ENCODE results near the gene TNFRSF1A. TPM values are rescaled to one million over a fixed set of nuclear protein-coding genes. Genes with fewer than 3 reads are reported as not detected.

Gene TNFRSF1A
- total RNA-seq, 1 donor from 2014 or later, result 79.1 TPM

DNA sequence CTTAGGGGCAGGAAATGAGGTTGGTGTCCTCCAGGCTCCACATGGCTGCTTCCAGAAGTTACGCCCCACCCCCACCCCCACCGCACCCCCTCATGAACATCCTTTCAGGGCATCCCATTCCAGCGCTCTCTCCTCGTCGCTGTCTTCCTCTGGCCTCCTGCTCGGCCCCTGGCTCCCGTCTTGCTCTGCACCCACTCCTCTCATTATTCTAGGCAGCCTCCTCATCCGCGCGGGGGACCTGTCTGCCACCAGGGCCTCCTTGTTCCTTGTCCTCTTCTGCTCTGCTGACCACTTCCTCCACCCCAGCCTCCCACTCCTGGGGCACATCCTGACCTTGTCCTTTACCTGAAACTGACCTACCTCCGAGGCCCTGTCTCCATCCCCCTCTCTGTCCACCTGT, 61.2 kb downstream of the TNFRSF1A start:
- H3K4me1 Mint-ChIP-seq (ENCODE audit: unreplicated experiment), result peaks cover 12% of the 10 kb centered on the region

DNA sequence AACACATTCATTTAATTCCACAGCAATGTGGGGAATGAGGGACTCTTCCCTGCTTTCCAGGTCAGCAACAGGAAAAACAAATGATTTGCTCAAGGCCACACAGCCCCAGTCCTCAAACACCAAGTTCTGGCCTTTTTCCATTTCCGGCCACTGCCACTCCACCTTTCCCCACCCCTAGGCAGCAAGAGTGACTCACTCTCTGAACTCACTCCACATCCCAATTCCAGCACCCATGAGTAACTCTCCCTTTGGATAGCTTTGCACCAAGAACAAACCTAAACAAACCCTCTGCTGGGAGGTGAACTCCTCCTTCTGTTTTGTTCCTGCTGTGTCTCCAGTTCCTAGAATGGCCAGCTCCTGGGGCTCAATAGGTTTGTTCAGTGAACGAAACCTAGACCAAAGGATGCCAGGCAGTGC, 61.8 kb downstream of the TNFRSF1A start:
- Mint-ChIP-seq H3K36me3 (no peaks in the 10 kb centered on the region), H3K9me3 (no peaks in the 10 kb centered on the region), H3K4me3 (peak overlapping the region; percentile 62), H3K27ac (peak overlapping the region; percentile 94), H3K27me3 (peaks cover 18% of the 10 kb centered on the region), H3K4me1 (ENCODE audit: unreplicated experiment) (peaks cover 12% of the 10 kb centered on the region)
- TF ChIP-seq, protein P1, sequence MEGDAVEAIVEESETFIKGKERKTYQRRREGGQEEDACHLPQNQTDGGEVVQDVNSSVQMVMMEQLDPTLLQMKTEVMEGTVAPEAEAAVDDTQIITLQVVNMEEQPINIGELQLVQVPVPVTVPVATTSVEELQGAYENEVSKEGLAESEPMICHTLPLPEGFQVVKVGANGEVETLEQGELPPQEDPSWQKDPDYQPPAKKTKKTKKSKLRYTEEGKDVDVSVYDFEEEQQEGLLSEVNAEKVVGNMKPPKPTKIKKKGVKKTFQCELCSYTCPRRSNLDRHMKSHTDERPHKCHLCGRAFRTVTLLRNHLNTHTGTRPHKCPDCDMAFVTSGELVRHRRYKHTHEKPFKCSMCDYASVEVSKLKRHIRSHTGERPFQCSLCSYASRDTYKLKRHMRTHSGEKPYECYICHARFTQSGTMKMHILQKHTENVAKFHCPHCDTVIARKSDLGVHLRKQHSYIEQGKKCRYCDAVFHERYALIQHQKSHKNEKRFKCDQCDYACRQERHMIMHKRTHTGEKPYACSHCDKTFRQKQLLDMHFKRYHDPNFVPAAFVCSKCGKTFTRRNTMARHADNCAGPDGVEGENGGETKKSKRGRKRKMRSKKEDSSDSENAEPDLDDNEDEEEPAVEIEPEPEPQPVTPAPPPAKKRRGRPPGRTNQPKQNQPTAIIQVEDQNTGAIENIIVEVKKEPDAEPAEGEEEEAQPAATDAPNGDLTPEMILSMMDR (conservative IDR thresholded peaks at IDR 0.05), result no peak
- no peak for DNase-seq (ENCODE audit: extremely low spot score, unreplicated experiment)

More for the DNA sequence above, 61.2 kb downstream of the TNFRSF1A start:
- DNase-seq (ENCODE audit: extremely low spot score, unreplicated experiment), result no peak
- Mint-ChIP-seq H3K4me3 (no peak overlapping the region), H3K9me3 (no peaks in the 10 kb centered on the region), H3K27ac (peak overlapping the region; percentile 46), H3K36me3 (no peaks in the 10 kb centered on the region), H3K27me3 (peaks cover 19% of the 10 kb centered on the region)
- TF ChIP-seq, protein P1 (conservative IDR thresholded peaks at IDR 0.05), result no peak

DNA sequence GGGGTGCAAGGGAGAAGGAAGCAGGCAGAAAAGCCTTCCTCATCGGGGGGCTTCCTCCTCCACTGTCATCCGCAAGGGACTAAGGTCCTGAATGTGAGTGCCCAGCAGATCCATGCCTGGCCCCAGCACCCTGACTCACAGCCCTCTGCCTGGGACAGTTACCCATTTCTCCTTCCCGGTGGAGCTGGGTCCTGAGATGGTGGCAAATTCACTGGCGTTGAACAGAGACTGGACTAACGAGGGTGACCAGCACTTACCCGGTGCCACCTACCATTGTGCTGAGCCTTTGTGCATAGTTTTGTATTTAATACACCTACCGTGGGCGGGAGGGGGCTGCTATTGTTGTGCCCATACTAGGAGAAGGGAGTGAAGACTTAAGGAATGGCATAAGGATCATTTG, 62.2 kb downstream of the TNFRSF1A start:
- TF ChIP-seq, protein P1 (conservative IDR thresholded peaks at IDR 0.05), result no peak
- H3K27ac Mint-ChIP-seq, result peak overlapping the region; percentile 94
- DNase-seq (ENCODE audit: extremely low spot score, unreplicated experiment), result no peak
- H3K27me3 Mint-ChIP-seq, result peaks cover 15% of the 10 kb centered on the region
- no peaks in the 10 kb centered on the region for H3K36me3 Mint-ChIP-seq
- peak overlapping the region; percentile 62 for H3K4me3 Mint-ChIP-seq
- H3K4me1 Mint-ChIP-seq (ENCODE audit: unreplicated experiment), result peaks cover 12% of the 10 kb centered on the region
- no peaks in the 10 kb centered on the region for H3K9me3 Mint-ChIP-seq

DNA sequence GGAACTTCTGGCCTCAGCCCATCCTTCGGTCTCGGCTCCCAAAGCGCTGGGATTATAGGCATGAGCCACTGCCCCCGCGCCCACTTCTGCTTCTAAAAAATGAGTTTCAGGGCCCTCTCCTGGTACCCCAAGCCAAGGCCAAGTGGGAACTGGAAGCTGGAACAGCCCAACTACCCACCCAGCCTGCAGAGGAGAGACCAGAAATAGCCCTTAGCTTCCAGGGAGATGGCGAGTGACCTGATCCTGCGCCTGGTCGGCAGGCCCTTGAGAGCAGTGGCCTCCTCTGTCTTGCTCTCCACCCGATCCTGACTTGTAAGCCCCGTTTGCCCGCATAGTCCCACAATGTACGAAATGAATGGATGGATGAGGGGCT, 62.6 kb downstream of the TNFRSF1A start:
- no peaks in the 10 kb centered on the region for H3K9me3 Mint-ChIP-seq
- no peaks in the 10 kb centered on the region for H3K36me3 Mint-ChIP-seq
- H3K4me3 Mint-ChIP-seq, result peak overlapping the region; percentile 62
- H3K27me3 Mint-ChIP-seq, result peaks cover 15% of the 10 kb centered on the region
- TF ChIP-seq, protein P1 (conservative IDR thresholded peaks at IDR 0.05), result no peak
- H3K27ac Mint-ChIP-seq, result peak overlapping the region; percentile 94
- DNase-seq (ENCODE audit: extremely low spot score, unreplicated experiment), result no peak
- peaks cover 13% of the 10 kb centered on the region for H3K4me1 Mint-ChIP-seq (ENCODE audit: unreplicated experiment)

Other genes starting within 250 kb of the TNFRSF1A start
- 0.70 and 1.3 TPM in 2 replicates for gene VWF, start 217.4 kb downstream of the TNFRSF1A start, total RNA-seq (ENCODE audit: low replicate concordance)
- gene CD9, start 141.7 kb downstream of the TNFRSF1A start, total RNA-seq (ENCODE audit: low replicate concordance), result 120 and 807 TPM in 2 replicates
- gene PLEKHG6, start 31.4 kb downstream of the TNFRSF1A start, total RNA-seq (ENCODE audit: low replicate concordance), result 32.4 and 115 TPM in 2 replicates
- gene SCNN1A, start 33.5 kb upstream of the TNFRSF1A start, total RNA-seq (ENCODE audit: low replicate concordance), result 29.2 and 72.7 TPM in 2 replicates
- gene LTBR, start 42.1 kb upstream of the TNFRSF1A start, total RNA-seq (ENCODE audit: low replicate concordance), result 18.5 and 98.5 TPM in 2 replicates
- gene CD27, start 102.9 kb upstream of the TNFRSF1A start, total RNA-seq (ENCODE audit: low replicate concordance), result not detected in 2 replicates
- 12.4 and 21.1 TPM in 2 replicates for gene TAPBPL, start 110.0 kb upstream of the TNFRSF1A start, total RNA-seq (ENCODE audit: low replicate concordance)
- 10.1 and 12.7 TPM in 2 replicates for gene VAMP1, start 128.6 kb upstream of the TNFRSF1A start, total RNA-seq (ENCODE audit: low replicate concordance)
- 213 and 396 TPM in 2 replicates for gene MRPL51, start 151.2 kb upstream of the TNFRSF1A start, total RNA-seq (ENCODE audit: low replicate concordance)
- 96.5 and 109 TPM in 2 replicates for gene NCAPD2, start 152.0 kb upstream of the TNFRSF1A start, total RNA-seq (ENCODE audit: low replicate concordance)
- gene GAPDH, start 192.4 kb upstream of the TNFRSF1A start, total RNA-seq (ENCODE audit: low replicate concordance), result 2,317 and 5,618 TPM in 2 replicates
- 9.1 and 17.5 TPM in 2 replicates for gene IFFO1, start 214.0 kb upstream of the TNFRSF1A start, total RNA-seq (ENCODE audit: low replicate concordance)
- 60.9 and 106 TPM in 2 replicates for gene NOP2, start 226.2 kb upstream of the TNFRSF1A start, total RNA-seq (ENCODE audit: low replicate concordance)